Upper lobe of left lung (tissue), 4 donors: ENCODE data around the gene WARS2.

Source experiments
- CTCF ChIP-seq, 6 experiments: fragments of 450-650 bp in 4 of 6; fragments of 200-600 bp in 2 of 6; sonication (generic) in 2 of 6; IDR thresholded peaks; one replicate each; pipeline ENCODE4 v1.5.1; 2016 to 2019; ENCODE audit warnings: antibody characterized with exemption in 6 of 6
- EP300 ChIP-seq, 4 donors: sonication (generic); formaldehyde crosslinking; IDR thresholded peaks; one replicate each; pipeline ENCODE4 v1.5.1; 2017; ENCODE audit warnings: antibody characterized with exemption in 4 of 4, control low read depth in 2 of 4
- POLR2A ChIP-seq, 4 donors: fragments of 450-650 bp; IDR thresholded peaks; one replicate each; pipeline ENCODE4 v1.5.1; 2016 to 2017; ENCODE audit warnings: antibody characterized with exemption in 4 of 4, mild to moderate bottlenecking in 2 of 4

- TF ChIP-seq CTCF (IDR thresholded peaks at IDR 0.05) (no peak), EP300 (IDR thresholded peaks at IDR 0.05) (no peak), POLR2A (IDR thresholded peaks at IDR 0.05) (no peak)
Measured at GRCh38 chr1:119026956-119027355, 113.5 kb downstream of the WARS2 start.
